Testis (tissue), 3 donors: Measurements from ENCODE around the gene ESR1. TPM values are rescaled to one million over a fixed set of nuclear protein-coding genes. Genes with fewer than 3 reads are reported as not detected.

Experiments
- DNase-seq: peaks from one replicate; pipeline ENCODE4 v3.0.0-alpha.2; 2019
- H3K27ac ChIP-seq, 2 donors: fragments of 200-600 bp; sonication (generic); one replicate each; pipeline ENCODE4 v1.5.1; 2019
- H3K27me3 ChIP-seq: fragments of 200-600 bp; sonication (generic); one replicate; pipeline ENCODE4 v1.5.1; 2019
- H3K36me3 ChIP-seq: fragments of 200-600 bp; sonication (generic); one replicate; pipeline ENCODE4 v1.5.1; 2017; ENCODE audit warnings: low read depth; ENCODE audit errors: missing control alignments
- H3K4me1 ChIP-seq: fragments of 200-600 bp; sonication (generic); one replicate; pipeline ENCODE4 v1.5.1; 2019
- H3K4me3 ChIP-seq, 2 donors: fragments of 200-600 bp; sonication (generic); one replicate each; pipeline ENCODE4 v1.5.1; 2017 to 2019
- H3K9me3 ChIP-seq: fragments of 200-600 bp; sonication (generic); one replicate; pipeline ENCODE4 v1.5.1; 2017
- CTCF ChIP-seq, 3 experiments: fragments of 450-650 bp in 2 of 3; fragments of 200-600 bp in 1 of 3; sonication (generic) in 1 of 3; IDR thresholded peaks; one replicate each; pipeline ENCODE4 v1.5.1; 2016 to 2019; ENCODE audit warnings: antibody characterized with exemption in 3 of 3, mild to moderate bottlenecking in 2 of 3, moderate library complexity in 1 of 3
- POLR2A ChIP-seq: fragments of 450-650 bp; IDR thresholded peaks from one replicate; pipeline ENCODE4 v1.6.1; 2017; ENCODE audit warnings: antibody characterized with exemption, mild to moderate bottlenecking, moderate library complexity
- WGBS, 2 donors: methylation state at CpG; one replicate each; pipeline ENCODE4 v1.1.5; 2018; 5-methylcytosine and 5-hydroxymethylcytosine counted together
- intact Hi-C: fragments of 100-400 bp; cut with DNase I; formaldehyde crosslinking; loops from one replicate; pipeline ENCODE4 v1.15.1; 2023; ENCODE audit warnings: low total_unique reads
- polyA plus RNA-seq: library from polyadenylated mRNA; stranded (reverse); fragments of 350-450 nt; fragmentation: Illumina TruSeq; extraction: RNeasy Lipid Tissue Mini Kit (QIAGEN cat#74804); gene quantifications from one replicate; pipeline ENCODE4 v1.2.3, GENCODE V29; 2014; ENCODE audit warnings: low read depth, low replicate concordance; ENCODE audit not compliant: insufficient read depth
- total RNA-seq, 2 donors: library from RNA; depleted of rRNA; stranded (reverse); fragments of >200 nt; gene quantifications; one replicate each; pipeline ENCODE4 v1.2.3, GENCODE V29; 2016

ESR1 gene
- total and polyA plus RNA-seq, 3 donors from 2014 or later: 4.3 to 9.3 (median 8.1) TPM

GRCh38 chr6:151763938-151764680 lies 43.4 kb upstream of the ESR1 start:
- Histone ChIP-seq H3K27ac (peak overlapping the region; percentile 57 to 73), H3K9me3 (no peaks in the 10 kb centered on the region), H3K4me3 (peak overlapping the region; percentile 37 to 44), H3K4me1 (no peaks in the 10 kb centered on the region), H3K27me3 (no peaks in the 10 kb centered on the region), H3K36me3 (no peaks in the 10 kb centered on the region)
- peak; percentile 96 for DNase-seq
- peak; percentile 24 to 63 (median 52) for TF ChIP-seq CTCF (IDR thresholded peaks at IDR 0.05)
- no peak for TF ChIP-seq POLR2A
- 14 to 16% methylated on average over 20 of the region's 20 CpGs for WGBS, 2 donors
- intact Hi-C loops: loop anchor here (10.0 kb wide), 1 partner anchor 371 kb away; no protein-coding TSS in a partner anchor

- no peaks in the 10 kb centered on the region for H3K4me1 ChIP-seq
- TF ChIP-seq CTCF (IDR thresholded peaks at IDR 0.05): peak; percentile 50 to 81 (median 78)
- no peak for TF ChIP-seq POLR2A
- intact Hi-C loops: loop anchor here (10.0 kb wide), 1 partner anchor 369 kb away; no protein-coding TSS in a partner anchor
- no peak overlapping the region for H3K27ac ChIP-seq
- no peaks in the 10 kb centered on the region for H3K27me3 ChIP-seq
- 1 to 3% methylated on average over 2 of the region's 2 CpGs for WGBS, 2 donors
- peak; percentile 76 for DNase-seq
- no peaks in the 10 kb centered on the region for H3K36me3 ChIP-seq
- H3K9me3 ChIP-seq: no peaks in the 10 kb centered on the region
- H3K4me3 ChIP-seq: no peak overlapping the region
Observed at GRCh38 chr6:151765444-151765886, 42.0 kb upstream of the ESR1 start.

- no peak for DNase-seq
- no peaks in the 10 kb centered on the region for H3K36me3 ChIP-seq
- H3K4me1 ChIP-seq: no peaks in the 10 kb centered on the region
- TF ChIP-seq POLR2A: no peak
- TF ChIP-seq CTCF (IDR thresholded peaks at IDR 0.05): no peak
- intact Hi-C loops: no loop called here
- no peak overlapping the region for H3K4me3 ChIP-seq
- no peaks in the 10 kb centered on the region for H3K9me3 ChIP-seq
- no peak overlapping the region for H3K27ac ChIP-seq
- H3K27me3 ChIP-seq: no peaks in the 10 kb centered on the region
- 40 to 100% methylated on average over 1 of the region's 1 CpG for WGBS, 2 donors
Observed at GRCh38 chr6:151772446-151772845, 35.0 kb upstream of the ESR1 start.

- H3K27ac ChIP-seq: no peak overlapping the region
Observed at GRCh38 chr6:151773382-151773781, 34.1 kb upstream of the ESR1 start.

More at GRCh38 chr6:151773382-151773781, 34.1 kb upstream of the ESR1 start:
- TF ChIP-seq CTCF (IDR thresholded peaks at IDR 0.05): no peak
- TF ChIP-seq POLR2A: no peak
- no peak for DNase-seq
- Histone ChIP-seq H3K4me3 (no peak overlapping the region), H3K27me3 (no peaks in the 10 kb centered on the region), H3K9me3 (no peaks in the 10 kb centered on the region), H3K36me3 (no peaks in the 10 kb centered on the region), H3K4me1 (no peaks in the 10 kb centered on the region)
- intact Hi-C loops: no loop called here
- WGBS, 2 donors: 89 to 91% methylated on average over 3 of the region's 3 CpGs
